ENCODE data around the gene OR7E24. TPM values are rescaled to one million over a fixed set of nuclear protein-coding genes. Genes with fewer than 3 reads are reported as not detected.
"Not testable (repeated sequence)": the region's sequence is repeated elsewhere in the genome, so short reads cannot be mapped to it uniquely, and the experiment has no call there.

The OR7E24 gene
- total RNA-seq (2014; rRNA removed; shearing (Covaris generic)), result not detected in 2 replicates

DNA sequence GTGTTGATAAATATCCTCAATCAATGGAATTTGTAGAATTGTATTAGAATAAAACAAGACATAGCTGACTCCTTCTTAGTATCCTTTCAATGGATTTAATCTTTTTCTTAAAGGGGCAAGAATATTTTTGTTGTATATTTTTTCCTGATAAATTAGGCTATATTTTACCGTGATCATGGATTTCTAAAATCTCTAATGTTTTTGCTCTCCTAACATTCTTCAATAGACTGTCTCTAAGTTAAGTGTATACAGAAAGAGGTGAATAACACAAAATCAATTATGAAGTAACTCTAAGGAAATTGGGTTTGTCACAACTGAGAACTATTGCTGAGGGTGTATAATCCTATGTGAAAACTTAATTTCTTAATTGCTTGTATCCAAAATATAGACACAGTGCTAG, at the start of gene OR7E24:
Gene OR7E24, plus strand, starts transcription at position 301 of the 400 bp plus-strand sequence. CDS start 114 bp downstream, outside the sequence.
- no peak for DNase-seq (ENCODE audit: low read depth)

DNA sequence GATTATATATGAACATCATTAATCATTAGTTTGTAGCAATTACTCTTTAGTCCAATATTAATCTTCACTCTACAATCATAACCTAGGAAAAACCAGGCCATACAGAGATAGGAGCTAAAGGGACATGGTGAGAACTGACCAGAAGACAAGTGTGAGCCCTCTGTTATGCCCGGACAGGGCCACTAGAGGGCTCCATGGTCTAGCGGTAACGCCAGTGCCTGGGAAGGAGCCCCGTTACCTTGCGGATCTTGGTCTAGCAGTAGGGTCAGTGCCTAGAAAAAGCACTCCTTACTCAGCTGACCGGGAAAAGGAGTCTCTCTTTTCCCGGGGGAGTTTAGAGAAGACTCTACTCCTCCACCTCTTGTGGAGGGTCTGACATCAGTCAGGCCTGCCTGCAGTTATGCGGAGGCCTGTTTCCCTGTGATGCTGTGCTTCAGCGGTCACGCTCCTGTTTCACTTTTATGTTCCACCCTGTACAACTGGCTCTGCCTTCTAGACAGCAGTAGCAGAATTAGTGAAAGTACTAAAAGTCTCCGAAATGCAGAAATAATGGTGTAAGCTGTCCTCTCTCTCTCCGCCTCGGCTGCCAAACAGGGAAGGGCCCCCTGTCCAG, 45.1 kb upstream of the OR7E24 start:
- DNase-seq (ENCODE audit: low read depth), result peak; percentile 59

DNA sequence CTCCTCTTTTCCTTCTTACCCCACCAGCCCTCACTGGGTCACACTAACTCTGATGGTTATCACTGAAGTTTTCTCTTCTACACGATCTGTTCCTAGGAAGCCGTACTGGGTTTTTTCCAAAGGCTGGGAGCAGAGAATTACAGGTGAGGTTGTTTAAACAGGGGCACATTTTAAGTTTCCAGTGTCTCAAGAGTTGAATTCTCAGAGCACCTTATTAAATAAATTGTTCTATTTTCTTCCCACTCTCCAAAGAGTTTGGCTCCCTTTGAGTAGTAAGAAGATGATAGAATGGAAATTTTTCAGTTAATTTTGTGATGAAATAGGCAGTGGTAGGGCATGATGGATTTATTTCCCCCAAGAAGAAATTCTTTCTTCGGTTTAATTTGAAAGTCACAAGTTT, 31.2 kb upstream of the OR7E24 start, which contains the start of gene OR7D4:
Gene OR7D4, minus strand, starts transcription at position 101 of the 400 bp plus-strand sequence. CDS start 4,752 bp downstream, outside the sequence.
- DNase-seq (ENCODE audit: low read depth), result no peak

DNA sequence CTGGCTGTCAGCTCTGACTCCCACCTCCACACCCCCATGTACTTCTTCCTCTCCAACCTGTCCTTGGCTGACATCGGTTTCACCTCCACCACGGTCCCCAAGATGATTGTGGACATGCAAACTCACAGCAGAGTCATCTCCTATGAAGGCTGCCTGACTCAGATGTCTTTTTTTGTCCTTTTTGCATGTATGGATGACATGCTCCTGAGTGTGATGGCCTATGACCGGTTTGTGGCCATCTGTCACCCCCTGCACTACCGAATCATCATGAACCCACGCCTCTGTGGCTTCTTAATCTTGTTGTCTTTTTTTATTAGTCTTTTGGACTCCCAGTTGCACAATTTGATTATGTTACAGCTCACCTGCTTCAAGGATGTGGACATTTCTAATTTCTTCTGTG, 506 bp downstream of the OR7E24 start:
- DNase-seq (ENCODE audit: low read depth), result no peak

DNA sequence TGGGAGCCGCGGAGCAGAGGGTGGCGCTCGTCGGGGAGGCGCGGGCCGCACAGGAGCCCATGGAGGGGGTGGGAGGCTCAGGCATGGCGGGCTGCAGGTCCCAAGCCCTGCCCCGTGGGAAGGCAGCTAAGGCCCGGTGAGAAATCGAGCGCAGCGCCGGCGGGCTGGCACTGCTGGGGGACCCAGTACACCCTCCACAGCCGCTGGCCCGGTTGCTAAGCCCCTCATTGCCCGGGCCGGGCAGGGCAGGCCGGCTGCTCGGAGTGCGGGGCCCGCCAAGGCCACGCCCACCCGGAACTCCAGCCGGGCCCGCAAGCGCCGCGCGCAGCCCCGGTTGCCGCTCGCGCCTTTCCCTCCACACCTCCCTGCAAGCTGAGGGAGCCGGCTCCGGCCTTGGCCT, 32.8 kb downstream of the OR7E24 start:
- DNase-seq (ENCODE audit: low read depth), result not testable (repeated sequence)

DNA sequence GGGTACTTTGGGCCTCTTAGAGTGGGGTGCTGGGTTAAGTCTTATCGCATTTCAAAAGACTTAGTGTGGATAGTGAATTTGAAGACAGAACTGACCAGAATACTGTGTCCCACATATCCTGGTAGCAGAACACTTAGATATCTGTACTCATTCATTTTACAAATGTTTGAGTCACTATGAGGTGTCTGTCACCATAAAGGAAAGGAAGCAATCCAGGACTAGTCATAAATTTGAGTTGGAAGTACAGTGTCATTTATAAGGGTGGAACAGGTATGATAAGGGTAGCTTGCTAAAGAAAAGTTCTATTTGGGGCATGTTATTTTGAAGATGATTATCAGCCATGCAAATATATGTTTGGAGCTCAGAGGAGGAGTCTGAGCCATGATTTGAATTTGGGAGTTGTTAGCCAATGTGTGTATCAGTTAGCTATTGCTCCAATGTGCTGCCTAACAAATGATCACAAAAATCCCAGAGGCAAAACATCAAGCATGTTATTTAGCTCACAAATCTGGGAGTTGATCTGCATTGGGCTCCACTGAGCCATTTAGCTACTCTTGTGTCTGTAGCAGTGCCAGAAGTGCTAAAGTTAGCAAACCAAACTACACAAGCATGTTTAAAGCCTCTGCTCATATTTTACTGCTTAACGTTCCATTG, 38.6 kb downstream of the OR7E24 start:
- DNase-seq (ENCODE audit: low read depth), result peak; percentile 12

DNA sequence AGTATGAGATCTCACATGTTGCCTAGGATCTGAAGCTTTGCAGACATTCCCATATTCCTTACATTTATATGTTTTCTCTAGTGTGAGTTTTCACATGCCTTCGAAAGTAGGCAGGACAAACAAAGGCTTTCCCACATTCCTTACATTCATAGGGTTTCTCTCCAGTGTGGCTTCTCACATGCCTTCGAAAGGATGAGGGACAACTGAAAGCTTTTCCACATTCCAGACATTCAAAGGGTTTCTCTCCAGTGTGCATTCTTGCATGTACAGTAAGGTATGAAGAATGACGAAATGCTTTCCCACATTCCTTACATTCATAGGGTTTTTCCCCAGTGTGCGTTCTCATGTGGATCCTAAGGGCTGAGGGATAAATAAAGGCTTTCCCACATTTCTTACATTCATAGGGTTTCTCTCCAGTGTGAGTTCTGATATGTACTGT, 44.7 kb downstream of the OR7E24 start:
- DNase-seq (ENCODE audit: low read depth), result peak; percentile 13

DNA sequence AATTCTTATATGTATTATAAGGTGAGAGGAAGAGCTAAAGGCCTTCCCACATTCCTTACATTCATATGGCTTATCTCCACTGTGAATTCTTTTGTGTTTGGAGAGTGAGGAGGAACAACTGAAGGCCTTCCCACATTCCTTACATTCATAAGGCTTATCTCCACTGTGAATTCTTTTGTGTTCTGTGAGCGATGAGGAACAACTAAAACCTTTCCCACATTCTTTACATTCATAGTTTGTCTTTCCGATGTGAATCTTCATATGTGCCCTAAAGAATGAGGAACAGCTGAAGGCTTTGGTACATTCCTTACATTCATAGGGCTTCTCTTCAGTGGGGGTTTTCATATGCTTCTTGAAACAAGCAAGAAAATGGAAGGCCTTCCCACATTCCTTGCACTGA, 45.6 kb downstream of the OR7E24 start:
- no peak for DNase-seq (ENCODE audit: low read depth)

Other genes with a start within 250 kb of the OR7E24 start
- gene MUC16, start 240.5 kb upstream of the OR7E24 start, total RNA-seq (2014; rRNA removed; shearing (Covaris generic)), result not detected in 2 replicates
- not detected in 2 replicates for gene OR1M1, start 163.9 kb upstream of the OR7E24 start, total RNA-seq (2014; rRNA removed; shearing (Covaris generic))
- not detected in 2 replicates for gene OR7G2, start 143.5 kb upstream of the OR7E24 start, total RNA-seq (2014; rRNA removed; shearing (Covaris generic))
- gene OR7G1, start 135.2 kb upstream of the OR7E24 start, total RNA-seq (2014; rRNA removed; shearing (Covaris generic)), result not detected in 2 replicates
- gene OR7G3, start 124.0 kb upstream of the OR7E24 start, total RNA-seq (2014; rRNA removed; shearing (Covaris generic)), result not detected in 2 replicates
- 15.9 and 26.5 TPM in 2 replicates for gene ZNF317, start 110.5 kb upstream of the OR7E24 start, total RNA-seq (2014; rRNA removed; shearing (Covaris generic))
- 0.05 and 0.12 TPM in 2 replicates for gene OR7D2, start 72.0 kb upstream of the OR7E24 start, total RNA-seq (2014; rRNA removed; shearing (Covaris generic))
- gene OR7D4, start 31.3 kb upstream of the OR7E24 start, total RNA-seq (2014; rRNA removed; shearing (Covaris generic)), result not detected in 2 replicates
- gene ZNF699, start 58.9 kb downstream of the OR7E24 start, total RNA-seq (2014; rRNA removed; shearing (Covaris generic)), result 5.9 and 18.5 TPM in 2 replicates
- 7.0 and 13.5 TPM in 2 replicates for gene ZNF559, start 73.2 kb downstream of the OR7E24 start, total RNA-seq (2014; rRNA removed; shearing (Covaris generic))
- gene ZNF177, start 112.1 kb downstream of the OR7E24 start, total RNA-seq (2014; rRNA removed; shearing (Covaris generic)), result 3.1 and 4.0 TPM in 2 replicates
- 16.0 and 17.2 TPM in 2 replicates for gene ZNF266, start 184.6 kb downstream of the OR7E24 start, total RNA-seq (2014; rRNA removed; shearing (Covaris generic))
- 0.10 and 1.7 TPM in 2 replicates for gene ZNF560, start 247.7 kb downstream of the OR7E24 start, total RNA-seq (2014; rRNA removed; shearing (Covaris generic))